GM06990 (cell line): ENCODE data around the gene PARVA.

Experiments used
- DNase-seq: peaks from one replicate; pipeline ENCODE4 v3.0.0-alpha.2; 2011; ENCODE audit not compliant: insufficient read length; ENCODE audit errors: extremely low read depth
- H3K27me3 ChIP-seq: replicated peaks from 2 replicates; pipeline ENCODE4 v1.6.0; 2011; ENCODE audit warnings: low read length; ENCODE audit not compliant: control insufficient read depth, insufficient read depth
- H3K36me3 ChIP-seq: 2 replicates; pipeline ENCODE4 v1.5.1; 2011; ENCODE audit warnings: low read length; ENCODE audit not compliant: control insufficient read depth, insufficient read depth
- H3K4me3 ChIP-seq: replicated peaks from 2 replicates; pipeline ENCODE4 v1.5.1; 2011; ENCODE audit warnings: low read depth, mild to moderate bottlenecking, control low read depth, low read length
- CTCF ChIP-seq: IDR thresholded peaks from 2 replicates; pipeline ENCODE4 v1.5.1; 2011; ENCODE audit warnings: low read length, control low read depth, mild to moderate bottlenecking, inconsistent platforms; ENCODE audit not compliant: insufficient read depth, poor library complexity, severe bottlenecking

The PARVA gene

GRCh38 chr11:12496181-12497025, 119.0 kb downstream of the PARVA start:
- no peak for DNase-seq
- TF ChIP-seq CTCF, result no peak
- H3K27me3 ChIP-seq, result no peaks in the 10 kb centered on the region; the same call in 1 of the 2 replicates
- H3K4me3 ChIP-seq, result no peak overlapping the region
- no peaks in the 10 kb centered on the region for H3K36me3 ChIP-seq

GRCh38 chr11:12497431-12497830, 120.1 kb downstream of the PARVA start:
- Histone ChIP-seq H3K36me3 (no peaks in the 10 kb centered on the region), H3K4me3 (no peak overlapping the region), H3K27me3 (no peaks in the 10 kb centered on the region; the same call in 1 of the 2 replicates)
- TF ChIP-seq CTCF, result no peak
- DNase-seq, result no peak

- H3K36me3 ChIP-seq, result no peaks in the 10 kb centered on the region
- no peak for TF ChIP-seq CTCF
- DNase-seq, result no peak
- H3K4me3 ChIP-seq, result no peak overlapping the region
- H3K27me3 ChIP-seq, result no peaks in the 10 kb centered on the region; the same call in 1 of the 2 replicates
Measured at GRCh38 chr11:12499071-12499470, 121.7 kb downstream of the PARVA start.

- H3K4me3 ChIP-seq, result no peak overlapping the region
- no peaks in the 10 kb centered on the region for H3K36me3 ChIP-seq
- no peaks in the 10 kb centered on the region; the same call in 1 of the 2 replicates for H3K27me3 ChIP-seq
- DNase-seq, result no peak
- TF ChIP-seq CTCF, result no peak
Measured at GRCh38 chr11:12502046-12502445, 124.7 kb downstream of the PARVA start.

- Histone ChIP-seq H3K36me3 (no peaks in the 10 kb centered on the region), H3K4me3 (no peak overlapping the region), H3K27me3 (no peaks in the 10 kb centered on the region)
- no peak for DNase-seq
- no peak for TF ChIP-seq CTCF
Measured at GRCh38 chr11:12503039-12503484, 125.7 kb downstream of the PARVA start.
